ENCODE measurements around the gene EDNRA. TPM values are rescaled to one million over a fixed set of nuclear protein-coding genes. Genes with fewer than 3 reads are reported as not detected.
A peak's percentile ranks its signal among the peaks of the same experiment; 100 is the strongest.
"Not testable (repeated sequence)": the region's sequence is repeated elsewhere in the genome, so short reads cannot be mapped to it uniquely, and the experiment has no call there.

Gene EDNRA
- 0.19 TPM in 1 of 2 replicates, not detected in the other for total RNA-seq

GRCh38 chr4:147480891-147481576, at the start of gene EDNRA:
Gene EDNRA, plus strand, starts transcription at chr4:147481097. Its CDS starts 4,585 bp downstream, at chr4:147485682.
- DNase-seq = peak; percentile 30

- DNase-seq = not testable (repeated sequence)
Observed at GRCh38 chr4:147434370-147434769, 46.5 kb upstream of the EDNRA start.

GRCh38 chr4:147440442-147440841, 40.5 kb upstream of the EDNRA start:
- no peak for DNase-seq

GRCh38 chr4:147447786-147448185, 33.1 kb upstream of the EDNRA start:
- no peak for DNase-seq

- DNase-seq = no peak
Observed at GRCh38 chr4:147453561-147454141, 27.2 kb upstream of the EDNRA start.

- no peak for DNase-seq
Observed at GRCh38 chr4:147456706-147457105, 24.2 kb upstream of the EDNRA start.

- no peak for DNase-seq
Observed at GRCh38 chr4:147461161-147461560, 19.7 kb upstream of the EDNRA start.

GRCh38 chr4:147463065-147463464, 17.8 kb upstream of the EDNRA start:
- no peak for DNase-seq

- DNase-seq = no peak
Observed at GRCh38 chr4:147465461-147465860, 15.4 kb upstream of the EDNRA start.

GRCh38 chr4:147477439-147477838, 3.5 kb upstream of the EDNRA start:
- DNase-seq = no peak

GRCh38 chr4:147479376-147479775, 1.5 kb upstream of the EDNRA start:
- DNase-seq = no peak

- no peak for DNase-seq
Observed at GRCh38 chr4:147479786-147480185, 1.1 kb upstream of the EDNRA start.

- no peak for DNase-seq
Observed at GRCh38 chr4:147480502-147480890, 401 bp upstream of the EDNRA start.

GRCh38 chr4:147481577-147482109, 746 bp downstream of the EDNRA start:
- DNase-seq = no peak

- no peak for DNase-seq
Observed at GRCh38 chr4:147482281-147482680, 1.4 kb downstream of the EDNRA start.

GRCh38 chr4:147485167-147485566, 4.3 kb downstream of the EDNRA start:
- no peak for DNase-seq

GRCh38 chr4:147487616-147488015, 6.7 kb downstream of the EDNRA start:
- DNase-seq = no peak

- no peak for DNase-seq
Observed at GRCh38 chr4:147488556-147488955, 7.7 kb downstream of the EDNRA start.

- no peak for DNase-seq
Observed at GRCh38 chr4:147491086-147491485, 10.2 kb downstream of the EDNRA start.

- DNase-seq = no peak
Observed at GRCh38 chr4:147492306-147492705, 11.4 kb downstream of the EDNRA start.

- DNase-seq = no peak
Observed at GRCh38 chr4:147492761-147493160, 11.9 kb downstream of the EDNRA start.

- no peak for DNase-seq
Observed at GRCh38 chr4:147493307-147493706, 12.4 kb downstream of the EDNRA start.

GRCh38 chr4:147494301-147494700, 13.4 kb downstream of the EDNRA start:
- DNase-seq = no peak

GRCh38 chr4:147496500-147496899, 15.6 kb downstream of the EDNRA start:
- DNase-seq = no peak

All from dermis blood vessel endothelial cell (primary cell).